ENCODE measurements around the gene ADAP1.

ADAP1 gene

DNA sequence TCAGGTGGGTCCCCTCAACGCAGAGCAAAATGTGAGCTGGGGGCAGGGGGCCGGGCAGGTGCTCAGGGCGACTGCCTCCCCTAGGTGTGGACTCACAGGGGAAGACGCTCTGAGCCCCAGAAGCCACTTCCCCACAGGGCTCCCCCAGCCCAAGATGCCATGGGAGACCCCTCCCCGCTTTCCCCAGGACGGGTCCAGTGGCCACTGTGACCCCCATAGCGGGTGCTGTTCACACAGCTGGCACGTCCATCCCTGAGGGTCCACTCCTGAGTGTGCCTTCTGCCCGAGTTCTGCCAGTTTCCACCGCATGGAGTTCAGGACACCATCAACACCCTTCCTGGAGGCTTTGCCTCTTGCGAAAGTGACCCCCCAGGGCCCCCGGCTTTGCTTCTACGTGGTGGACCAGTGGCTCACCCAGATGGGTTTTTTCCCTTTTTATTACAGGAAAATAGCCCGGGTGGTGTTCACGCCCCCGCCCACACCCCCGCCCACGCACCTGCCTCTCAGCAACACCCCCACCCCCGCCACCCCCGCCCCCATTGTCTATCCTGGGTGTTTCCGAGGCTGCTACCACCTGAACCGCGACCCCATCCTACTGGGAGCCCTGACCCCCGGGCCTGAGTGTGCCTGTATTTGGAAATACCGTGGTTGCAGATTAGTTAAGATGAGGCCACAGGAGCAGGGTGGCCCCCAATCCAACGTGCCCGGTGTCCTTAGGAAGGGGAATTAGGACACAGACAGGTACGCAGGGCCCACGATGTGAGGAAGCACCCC lies 32.0 kb downstream of the ADAP1 start:
- DNase-seq (ENCODE audit: low read depth in 2 of 2) = peak in 1 of 2 donors; percentile 44

DNA sequence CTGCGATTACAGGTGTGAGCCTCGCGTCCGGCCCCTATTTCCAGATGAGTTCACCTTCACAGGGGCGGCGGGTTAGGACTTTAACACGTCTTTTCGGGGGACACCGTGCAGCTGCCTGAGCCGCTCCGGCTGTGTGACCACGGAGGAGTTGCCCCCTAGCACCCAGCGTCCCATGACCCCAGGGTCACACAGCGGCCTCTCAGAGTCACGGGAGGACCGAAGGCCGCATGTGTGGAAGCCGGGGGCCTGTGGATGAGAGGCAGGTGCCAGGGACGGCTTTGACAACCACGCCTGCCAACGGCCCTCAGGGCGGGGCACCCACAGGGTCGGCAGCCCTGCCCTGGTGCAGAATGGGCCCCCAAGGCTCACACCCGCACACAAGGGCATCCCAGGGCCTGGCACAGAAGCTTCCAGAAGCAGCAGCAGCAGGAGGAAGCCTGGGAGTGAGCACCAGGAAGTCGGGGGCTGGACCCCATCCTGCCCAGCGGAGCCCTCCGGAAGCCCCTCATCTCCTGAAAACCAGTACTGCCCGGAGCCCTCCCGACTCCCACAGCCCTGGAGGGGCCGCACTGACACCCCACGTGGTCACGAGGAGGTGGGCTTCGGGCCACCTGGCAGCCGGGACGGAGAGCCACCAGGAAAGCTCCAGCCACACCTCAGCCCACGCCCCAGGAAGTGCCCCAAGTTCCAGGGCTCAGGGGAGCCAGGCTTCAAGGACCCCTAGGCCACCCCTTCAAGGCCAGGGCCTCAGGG lies 32.7 kb downstream of the ADAP1 start:
- DNase-seq (ENCODE audit: low read depth in 2 of 2) = no peak

- DNase-seq (ENCODE audit: low read depth in 2 of 2) = no peak
These were observed 33.4 kb downstream of the ADAP1 start for GRCh38 chr7:921071-921461.

DNA sequence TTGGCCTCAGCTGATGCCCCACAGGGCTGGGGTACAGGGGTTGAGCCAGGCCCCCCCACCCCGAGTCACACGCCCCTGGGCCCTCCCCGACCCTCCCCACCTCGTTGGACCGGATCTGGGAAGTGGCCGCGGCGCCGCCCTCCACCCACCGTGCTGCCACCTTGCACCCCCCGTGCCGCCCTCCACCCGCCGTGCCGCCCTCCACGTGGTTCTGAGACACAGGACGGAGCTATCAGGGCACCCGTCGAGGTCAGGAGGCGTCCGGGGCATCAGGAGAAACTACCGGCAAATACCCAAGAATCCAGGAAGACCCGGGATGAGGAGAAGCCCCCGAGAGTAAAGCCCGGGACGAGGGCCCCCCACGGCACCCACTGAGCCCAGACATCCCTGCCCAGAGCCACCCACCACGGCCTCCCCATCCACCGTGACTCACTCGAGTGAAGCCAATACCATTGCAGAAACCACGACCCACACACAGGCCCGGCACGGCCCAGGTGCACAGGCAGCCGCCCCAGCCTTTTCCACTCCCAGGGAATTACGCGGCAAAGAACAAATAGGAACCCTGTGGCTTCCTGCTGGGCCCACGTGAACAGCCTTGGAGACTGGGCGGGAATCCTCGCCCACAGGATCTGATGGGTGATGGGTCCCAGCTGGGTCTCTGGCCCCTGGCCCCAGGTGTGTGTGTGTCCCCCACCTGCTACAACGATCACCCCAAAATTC lies 34.0 kb downstream of the ADAP1 start:
- DNase-seq (ENCODE audit: low read depth in 2 of 2) = no peak

GRCh38 chr7:919924-920341 lies 34.5 kb downstream of the ADAP1 start:
- no peak for DNase-seq (ENCODE audit: low read depth in 2 of 2)

DNA sequence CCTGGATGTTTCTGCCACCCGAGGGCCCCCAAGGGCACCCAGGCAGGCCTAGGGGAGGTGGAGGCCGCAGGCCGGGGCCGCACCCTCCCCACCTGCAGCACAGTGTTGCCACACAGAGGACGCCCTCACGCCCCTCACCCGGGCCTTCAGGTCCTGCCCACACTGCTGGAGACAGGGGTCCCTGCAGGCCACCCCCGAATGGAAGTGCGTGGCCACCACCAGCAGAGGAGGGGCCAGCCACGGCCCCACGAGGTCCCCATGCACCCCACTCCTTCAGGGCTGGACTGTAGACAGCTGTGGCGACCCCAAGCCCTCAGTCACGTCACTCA lies 35.4 kb downstream of the ADAP1 start:
- DNase-seq (ENCODE audit: low read depth in 2 of 2) = no peak

- DNase-seq (ENCODE audit: low read depth in 2 of 2) = no peak
These were observed 35.9 kb downstream of the ADAP1 start for GRCh38 chr7:918441-919113.

GRCh38 chr7:918118-918425 lies 36.4 kb downstream of the ADAP1 start:
- DNase-seq (ENCODE audit: low read depth in 2 of 2) = no peak

GRCh38 chr7:917255-918117 lies 37.0 kb downstream of the ADAP1 start:
- DNase-seq (ENCODE audit: low read depth in 2 of 2) = no peak

DNA sequence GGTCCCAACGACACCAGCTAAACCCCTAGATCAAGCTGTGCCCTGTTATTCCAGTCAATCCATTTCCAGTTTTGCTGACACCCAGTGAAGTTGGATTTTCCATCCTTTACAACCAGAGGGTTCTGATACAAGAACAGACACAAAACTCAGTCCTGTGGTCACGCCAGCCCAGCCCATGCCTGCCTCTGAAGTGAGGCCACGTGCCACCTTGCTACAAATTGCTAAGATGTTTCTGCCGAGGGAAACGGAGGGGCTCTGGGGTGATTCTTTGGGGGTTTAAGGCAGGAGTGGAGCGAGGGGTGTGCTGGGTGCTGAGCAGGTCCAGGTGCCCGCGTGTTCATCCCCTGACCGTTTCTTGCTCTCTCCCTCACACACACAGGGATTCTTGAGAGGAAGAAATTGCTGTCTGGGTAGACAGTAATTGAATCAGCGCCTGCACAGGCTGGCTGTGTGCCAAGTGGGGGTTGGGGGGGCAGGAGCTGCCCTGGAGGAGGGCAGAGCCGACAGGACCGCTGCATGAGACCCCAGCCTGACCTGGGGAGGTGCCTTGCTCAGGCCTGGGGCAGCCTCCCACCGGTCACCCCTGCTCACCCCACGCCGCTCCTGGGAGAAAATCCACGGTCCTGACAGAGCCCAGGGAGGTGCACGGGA lies 38.1 kb downstream of the ADAP1 start:
- no peak for DNase-seq (ENCODE audit: low read depth in 2 of 2)

- DNase-seq (ENCODE audit: low read depth in 2 of 2) = no peak
These were observed 38.9 kb downstream of the ADAP1 start for GRCh38 chr7:915291-916218.

GRCh38 chr7:914521-915194 lies 39.8 kb downstream of the ADAP1 start:
- no peak for DNase-seq (ENCODE audit: low read depth in 2 of 2)

- DNase-seq (ENCODE audit: low read depth in 2 of 2) = no peak
These were observed 40.6 kb downstream of the ADAP1 start for GRCh38 chr7:913736-914520.

- DNase-seq (ENCODE audit: low read depth in 2 of 2) = no peak
These were observed 42.5 kb downstream of the ADAP1 start for GRCh38 chr7:911791-912480.

DNA sequence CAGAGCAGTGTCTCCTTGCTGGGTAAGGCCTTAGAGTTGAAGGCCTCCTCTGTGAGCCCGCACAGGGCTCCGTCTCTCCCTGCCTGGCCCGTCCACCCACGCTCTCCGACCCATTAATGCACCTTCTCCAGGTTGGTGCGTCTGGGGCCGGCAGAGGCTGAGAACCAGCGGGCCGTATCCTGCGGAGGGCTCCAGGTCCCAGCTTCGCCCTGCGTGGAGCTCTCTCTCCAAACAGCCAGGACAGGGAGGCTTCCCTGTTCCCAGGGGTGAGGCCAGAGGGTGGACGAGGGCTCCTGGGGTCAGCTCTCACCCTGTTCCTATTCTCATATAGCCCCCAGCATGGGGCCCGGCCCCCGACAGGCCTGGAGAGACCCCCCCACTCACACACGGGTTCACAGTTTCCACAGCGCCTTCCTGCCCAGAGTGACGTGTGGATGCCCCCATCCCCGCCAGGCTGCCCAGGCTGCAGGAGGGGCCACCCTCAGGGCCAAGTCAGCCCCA lies 43.5 kb downstream of the ADAP1 start:
- DNase-seq (ENCODE audit: low read depth in 2 of 2) = no peak

DNA sequence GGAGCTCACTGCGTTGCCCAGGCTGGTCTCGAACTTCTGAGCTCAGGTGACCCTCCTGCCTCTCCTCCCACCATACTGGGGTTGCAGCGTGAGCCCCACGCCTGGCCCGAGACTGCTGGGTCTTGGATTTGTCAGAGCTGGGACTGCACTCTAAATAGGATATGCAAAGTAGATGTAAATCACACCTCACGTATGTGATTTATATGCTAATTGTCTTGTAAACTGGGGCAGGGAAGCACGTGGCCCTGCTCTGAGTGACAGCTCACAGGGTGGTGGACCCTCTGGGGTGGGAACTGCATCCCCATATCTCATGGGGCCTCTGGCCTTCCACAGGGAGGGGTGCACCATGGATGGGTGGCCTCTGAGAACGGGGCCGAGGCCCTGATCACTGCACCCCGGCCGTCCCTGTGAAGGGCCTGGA lies 44.0 kb downstream of the ADAP1 start:
- DNase-seq (ENCODE audit: low read depth in 2 of 2) = no peak

Measured in activated CD4-positive, alpha-beta T cell treated with anti-CD3 and anti-CD28 coated beads for 24 hours (primary cell).